Trophoblast cell (in vitro differentiated cells and primary cell): ENCODE data around the gene LRFN5.
"Not testable (repeated sequence)": the region's sequence is repeated elsewhere in the genome, so short reads cannot be mapped to it uniquely, and the experiment has no call there.

Experiments
- DNase-seq, 2 donors: peaks; one replicate each; pipeline ENCODE4 v3.0.0-alpha.2; 2016
- H2AFZ ChIP-seq: 2 replicates; pipeline ENCODE4 v1.6.1; 2013; ENCODE audit warnings: low read length, moderate library complexity, mild to moderate bottlenecking; ENCODE audit not compliant: insufficient read depth, poor library complexity
- H2AK5ac ChIP-seq: 2 replicates; pipeline ENCODE4 v1.6.1; 2013; ENCODE audit warnings: mild to moderate bottlenecking, low read length
- H2BK120ac ChIP-seq: 2 replicates; pipeline ENCODE4 v1.6.1; 2013; ENCODE audit warnings: low read length, mild to moderate bottlenecking, moderate library complexity; ENCODE audit not compliant: insufficient read depth, poor library complexity
- H2BK12ac ChIP-seq: 2 replicates; pipeline ENCODE4 v1.6.1; 2013; ENCODE audit warnings: mild to moderate bottlenecking, low read length, moderate library complexity
- H2BK5ac ChIP-seq: 2 replicates; pipeline ENCODE4 v1.6.1; 2013; ENCODE audit warnings: low read length, low read depth, moderate library complexity, mild to moderate bottlenecking; ENCODE audit not compliant: poor library complexity
- H3K14ac ChIP-seq: 2 replicates; pipeline ENCODE4 v1.6.1; 2013; ENCODE audit warnings: mild to moderate bottlenecking, low read length
- H3K18ac ChIP-seq: 2 replicates; pipeline ENCODE4 v1.6.1; 2013; ENCODE audit warnings: mild to moderate bottlenecking, low read length
- H3K23ac ChIP-seq: 2 replicates; pipeline ENCODE4 v1.6.1; 2013; ENCODE audit warnings: low read length
- H3K27ac ChIP-seq: 2 replicates; pipeline ENCODE4 v1.5.1; 2013; ENCODE audit warnings: low read depth, mild to moderate bottlenecking, inconsistent platforms, low read length, moderate library complexity
- H3K27me3 ChIP-seq: 2 replicates; pipeline ENCODE4 v1.6.1; 2013; ENCODE audit warnings: inconsistent platforms, mild to moderate bottlenecking, low read length, moderate library complexity; ENCODE audit not compliant: insufficient read depth
- H3K36me3 ChIP-seq, 2 experiments: 1 replicate in 1 of 2; 2 replicates in 1 of 2; pipeline ENCODE4 v1.6.1; 2013; ENCODE audit warnings: low read length in 2 of 2, mild to moderate bottlenecking in 2 of 2, moderate library complexity in 1 of 2; ENCODE audit not compliant: insufficient read depth in 2 of 2, control insufficient read depth in 1 of 2
- H3K4ac ChIP-seq: 2 replicates; pipeline ENCODE4 v1.6.1; 2013; ENCODE audit warnings: low read depth, mild to moderate bottlenecking, low read length, moderate library complexity
- H3K4me1 ChIP-seq, 2 experiments: 1 replicate in 1 of 2; 2 replicates in 1 of 2; pipeline ENCODE4 v1.6.1; 2013; ENCODE audit warnings: low read length in 2 of 2, mild to moderate bottlenecking in 2 of 2, moderate library complexity in 1 of 2; ENCODE audit not compliant: insufficient read depth in 2 of 2, control insufficient read depth in 1 of 2
- H3K4me2 ChIP-seq: 2 replicates; pipeline ENCODE4 v1.6.1; 2013; ENCODE audit warnings: inconsistent platforms, mild to moderate bottlenecking, low read length, moderate library complexity
- H3K4me3 ChIP-seq: 2 replicates; pipeline ENCODE4 v1.5.1; 2013; ENCODE audit warnings: mild to moderate bottlenecking, low read depth, low read length, inconsistent platforms
- H3K79me1 ChIP-seq: one replicate; pipeline ENCODE4 v1.6.1; 2013; ENCODE audit warnings: low read length
- H3K79me2 ChIP-seq: 2 replicates; pipeline ENCODE4 v1.6.1; 2013; ENCODE audit warnings: low read length, mild to moderate bottlenecking; ENCODE audit not compliant: control insufficient read depth, insufficient read depth, poor library complexity
- H3K9ac ChIP-seq: 2 replicates; pipeline ENCODE4 v1.6.1; 2013; ENCODE audit warnings: mild to moderate bottlenecking, low read length
- H3K9me3 ChIP-seq: 2 replicates; pipeline ENCODE4 v1.6.1; 2013; ENCODE audit warnings: low read depth, mild to moderate bottlenecking, control low read depth, inconsistent platforms, low read length; ENCODE audit not compliant: insufficient read depth
- H4K12ac ChIP-seq: 2 replicates; pipeline ENCODE4 v1.6.1; 2013; ENCODE audit warnings: low read depth, mild to moderate bottlenecking, low read length, moderate library complexity
- H4K8ac ChIP-seq: 2 replicates; pipeline ENCODE4 v1.6.1; 2013; ENCODE audit warnings: low read depth, mild to moderate bottlenecking, low read length, moderate library complexity
- H4K91ac ChIP-seq: one replicate; pipeline ENCODE4 v1.6.1; 2013; ENCODE audit warnings: low read depth, mild to moderate bottlenecking, low read length, moderate library complexity
- WGBS: extraction: QIAGEN DNeasy Blood & Tissue Kit; methylation state at CpG from one replicate; pipeline ENCODE4 v1.1.7; 2013; ENCODE audit warnings: missing lambda C conversion rate; ENCODE audit not compliant: insufficient read length, insufficient coverage; ENCODE audit errors: extremely low coverage; 5-methylcytosine and 5-hydroxymethylcytosine counted together

LRFN5 gene

GRCh38 chr14:41570415-41571155 is 36.1 kb upstream of the LRFN5 start:
- no peak overlapping the region for H2BK120ac ChIP-seq
- no peak overlapping the region for H2BK5ac ChIP-seq
- no peak overlapping the region for H2AK5ac ChIP-seq
- H3K79me1 ChIP-seq = no peaks in the 10 kb centered on the region
- no peak overlapping the region for H3K18ac ChIP-seq
- no peak overlapping the region for H3K14ac ChIP-seq
- no peak overlapping the region for H3K4me2 ChIP-seq
- H4K8ac ChIP-seq = no peak overlapping the region
- H2BK12ac ChIP-seq = no peak overlapping the region
- DNase-seq = no peak
- no peak overlapping the region for H2AFZ ChIP-seq
- H3K27me3 ChIP-seq = no peaks in the 10 kb centered on the region
- H3K4me1 ChIP-seq = no peaks in the 10 kb centered on the region
- H3K4ac ChIP-seq = no peak overlapping the region
- no peak overlapping the region for H3K9ac ChIP-seq
- H3K4me3 ChIP-seq = no peak overlapping the region
- H3K79me2 ChIP-seq = no peaks in the 10 kb centered on the region
- H3K23ac ChIP-seq = no peak overlapping the region
- WGBS = no CpG with 5 or more reads among the region's 5 CpGs
- no peak overlapping the region for H4K12ac ChIP-seq
- H3K36me3 ChIP-seq = no peaks in the 10 kb centered on the region
- no peak overlapping the region for H3K27ac ChIP-seq
- no peak overlapping the region for H4K91ac ChIP-seq
- no peaks in the 10 kb centered on the region for H3K9me3 ChIP-seq

- Histone ChIP-seq H3K23ac (no peak overlapping the region), H3K4me2 (no peak overlapping the region), H2BK12ac (no peak overlapping the region), H3K27me3 (no peaks in the 10 kb centered on the region), H4K8ac (no peak overlapping the region), H2BK5ac (no peak overlapping the region), H4K12ac (no peak overlapping the region), H3K9me3 (no peaks in the 10 kb centered on the region), H4K91ac (no peak overlapping the region), H3K4me3 (no peak overlapping the region), H3K4ac (no peak overlapping the region), H3K79me1 (no peaks in the 10 kb centered on the region), H3K36me3 (no peaks in the 10 kb centered on the region), H3K18ac (no peak overlapping the region), H2AFZ (no peak overlapping the region), H3K79me2 (no peaks in the 10 kb centered on the region), H3K4me1 (no peaks in the 10 kb centered on the region), H2BK120ac (no peak overlapping the region), H3K9ac (no peak overlapping the region), H3K27ac (no peak overlapping the region), H3K14ac (no peak overlapping the region), H2AK5ac (no peak overlapping the region)
- DNase-seq = no peak
Measured at GRCh38 chr14:41586237-41586636, 20.4 kb upstream of the LRFN5 start.

GRCh38 chr14:41597647-41598046 is 9.0 kb upstream of the LRFN5 start:
- Histone ChIP-seq H3K14ac (no peak overlapping the region), H3K4me2 (no peak overlapping the region), H2BK12ac (no peak overlapping the region), H3K36me3 (no peaks in the 10 kb centered on the region), H3K23ac (no peak overlapping the region), H3K27ac (no peak overlapping the region), H3K9ac (no peak overlapping the region), H2BK120ac (no peak overlapping the region), H3K9me3 (peaks cover 3% of the 10 kb centered on the region), H4K12ac (no peak overlapping the region), H3K79me1 (no peaks in the 10 kb centered on the region), H2AFZ (no peak overlapping the region), H3K18ac (no peak overlapping the region), H4K91ac (no peak overlapping the region), H3K79me2 (no peaks in the 10 kb centered on the region), H3K4me3 (no peak overlapping the region), H3K4me1 (no peaks in the 10 kb centered on the region), H3K4ac (no peak overlapping the region), H2BK5ac (no peak overlapping the region), H4K8ac (no peak overlapping the region), H3K27me3 (no peaks in the 10 kb centered on the region), H2AK5ac (no peak overlapping the region)
- peak; percentile 78 to 93 for DNase-seq
- no CpG with 5 or more reads among the region's 25 CpGs for WGBS

GRCh38 chr14:41599805-41600385 is 6.8 kb upstream of the LRFN5 start:
- not testable (repeated sequence) for H3K9me3 ChIP-seq, H4K91ac ChIP-seq, H3K23ac ChIP-seq, H2BK120ac ChIP-seq, H3K79me2 ChIP-seq, H2BK5ac ChIP-seq, H3K79me1 ChIP-seq, H2AK5ac ChIP-seq, H3K4ac ChIP-seq, H3K27me3 ChIP-seq, H3K18ac ChIP-seq, H2AFZ ChIP-seq, H4K12ac ChIP-seq, H2BK12ac ChIP-seq, H3K4me3 ChIP-seq, H3K9ac ChIP-seq, DNase-seq, H3K36me3 ChIP-seq, H4K8ac ChIP-seq, H3K14ac ChIP-seq, H3K4me1 ChIP-seq, H3K27ac ChIP-seq
- no CpG with 5 or more reads among the region's 6 CpGs for WGBS
- H3K4me2 ChIP-seq = peak overlapping the region; percentile 20
